ENCODE results near the gene WDSUB1.

Gene WDSUB1

GRCh38 chr2:159251296-159252173 lies 35.0 kb downstream of the WDSUB1 start:
- H3K4me3 ChIP-seq (ENCODE audit: low read depth, low read length), result no peak overlapping the region
- no peak for TF ChIP-seq CTCF (IDR thresholded peaks at IDR 0.05; ENCODE audit: borderline replicate concordance, insufficient read depth, low read depth, low read length)

GRCh38 chr2:159249990-159250715 lies 36.4 kb downstream of the WDSUB1 start:
- TF ChIP-seq CTCF (IDR thresholded peaks at IDR 0.05; ENCODE audit: borderline replicate concordance, insufficient read depth, low read depth, low read length), result no peak
- H3K4me3 ChIP-seq (ENCODE audit: low read depth, low read length), result no peak overlapping the region

GRCh38 chr2:159246325-159246988 lies 40.0 kb downstream of the WDSUB1 start:
- TF ChIP-seq CTCF (IDR thresholded peaks at IDR 0.05; ENCODE audit: borderline replicate concordance, insufficient read depth, low read depth, low read length), result no peak
- no peak overlapping the region for H3K4me3 ChIP-seq (ENCODE audit: low read depth, low read length)

- no peak overlapping the region for H3K4me3 ChIP-seq (ENCODE audit: low read depth, low read length)
- TF ChIP-seq CTCF (IDR thresholded peaks at IDR 0.05; ENCODE audit: borderline replicate concordance, insufficient read depth, low read depth, low read length), result no peak
Measured at GRCh38 chr2:159243529-159243928, 43.0 kb downstream of the WDSUB1 start.

GRCh38 chr2:159234868-159235267 lies 51.6 kb downstream of the WDSUB1 start:
- H3K4me3 ChIP-seq (ENCODE audit: low read depth, low read length), result no peak overlapping the region
- TF ChIP-seq CTCF (IDR thresholded peaks at IDR 0.05; ENCODE audit: borderline replicate concordance, insufficient read depth, low read depth, low read length), result no peak

GRCh38 chr2:159232456-159233170 lies 53.9 kb downstream of the WDSUB1 start:
- H3K4me3 ChIP-seq (ENCODE audit: low read depth, low read length), result no peak overlapping the region
- no peak for TF ChIP-seq CTCF (IDR thresholded peaks at IDR 0.05; ENCODE audit: borderline replicate concordance, insufficient read depth, low read depth, low read length)

Data from GM12875 (cell line).